Duodenal mucosa (tissue), 2 donors: Measurements from ENCODE around the gene INAFM1.
"Not testable (repeated sequence)": the region's sequence is repeated elsewhere in the genome, so short reads cannot be mapped to it uniquely, and the experiment has no call there.

Experiments
- H3K27ac ChIP-seq: one replicate; pipeline ENCODE4 v1.7.0; 2013; ENCODE audit warnings: low read depth, low read length
- H3K27me3 ChIP-seq, 2 donors: one replicate each; pipeline ENCODE4 v1.7.0; 2013; ENCODE audit warnings: low read length in 2 of 2, control low read depth in 1 of 2; ENCODE audit not compliant: insufficient read depth in 2 of 2, control insufficient read depth in 1 of 2
- H3K36me3 ChIP-seq, 2 donors: one replicate each; pipeline ENCODE4 v1.7.0; 2013; ENCODE audit warnings: low read length in 2 of 2, control low read depth in 1 of 2; ENCODE audit not compliant: insufficient read depth in 2 of 2, control insufficient read depth in 1 of 2
- H3K4me1 ChIP-seq, 2 donors: one replicate each; pipeline ENCODE4 v1.7.0; 2013; ENCODE audit warnings: low read length in 2 of 2, control low read depth in 1 of 2; ENCODE audit not compliant: insufficient read depth in 2 of 2, control insufficient read depth in 1 of 2
- H3K4me3 ChIP-seq, 2 donors: one replicate each; pipeline ENCODE4 v1.7.0; 2013; ENCODE audit warnings: low read length in 2 of 2, low read depth in 1 of 2
- H3K9ac ChIP-seq, 2 donors: one replicate each; pipeline ENCODE4 v1.7.0; 2013; ENCODE audit warnings: low read length in 2 of 2, low read depth in 1 of 2
- H3K9me3 ChIP-seq, 2 donors: one replicate each; pipeline ENCODE4 v1.7.0; 2013; ENCODE audit warnings: low read length in 2 of 2, control low read depth in 1 of 2; ENCODE audit not compliant: control insufficient read depth in 1 of 2

INAFM1 gene

DNA sequence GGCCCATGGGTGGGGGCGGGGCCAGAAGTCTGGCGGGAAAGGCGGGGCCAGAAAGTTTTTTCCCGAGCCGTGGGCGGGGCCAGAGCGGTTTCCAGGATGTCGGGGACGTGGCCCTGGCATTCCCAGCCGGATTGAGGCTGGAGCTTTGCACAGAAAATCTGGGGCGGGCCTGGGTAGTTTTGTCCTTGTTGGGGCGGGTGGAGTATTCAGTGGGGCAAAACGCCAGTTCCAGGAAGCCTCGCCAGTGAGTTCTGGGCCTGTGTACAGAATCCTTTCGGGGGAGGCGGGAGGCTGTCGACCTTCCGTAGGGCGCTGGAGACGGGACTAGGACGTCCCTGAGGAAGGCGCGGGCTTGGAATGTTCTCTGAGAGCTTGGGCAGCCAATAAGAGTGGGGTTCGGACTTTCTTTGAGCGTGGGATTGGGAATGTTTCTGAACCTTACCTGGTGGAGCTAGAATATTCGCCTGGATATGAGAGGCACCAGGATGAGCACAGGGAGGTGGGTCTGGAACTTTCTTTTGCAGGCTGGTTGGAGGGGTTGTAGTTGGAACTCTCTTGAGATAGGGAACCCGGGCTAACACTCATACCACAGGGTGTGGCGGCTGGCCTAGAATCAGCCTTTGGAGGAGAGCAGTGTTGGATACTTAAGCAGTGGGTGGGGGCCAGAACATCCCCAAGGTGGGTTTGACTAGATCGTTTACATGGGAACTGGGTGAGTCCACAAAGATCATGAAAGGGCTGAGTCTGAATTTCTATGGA lies 17.1 kb upstream of the INAFM1 start:
- H3K36me3 ChIP-seq: peaks cover 14 to 32% of the 10 kb centered on the region in 2 donors
- H3K9me3 ChIP-seq: no peaks in the 10 kb centered on the region
- H3K9ac ChIP-seq: peak overlapping the region; percentile 68 to 84
- H3K4me1 ChIP-seq: peaks cover 17 to 20% of the 10 kb centered on the region in 2 donors
- no peaks in the 10 kb centered on the region for H3K27me3 ChIP-seq
- peak overlapping the region; percentile 82 for H3K27ac ChIP-seq
- peak overlapping the region; percentile 57 to 77 for H3K4me3 ChIP-seq

DNA sequence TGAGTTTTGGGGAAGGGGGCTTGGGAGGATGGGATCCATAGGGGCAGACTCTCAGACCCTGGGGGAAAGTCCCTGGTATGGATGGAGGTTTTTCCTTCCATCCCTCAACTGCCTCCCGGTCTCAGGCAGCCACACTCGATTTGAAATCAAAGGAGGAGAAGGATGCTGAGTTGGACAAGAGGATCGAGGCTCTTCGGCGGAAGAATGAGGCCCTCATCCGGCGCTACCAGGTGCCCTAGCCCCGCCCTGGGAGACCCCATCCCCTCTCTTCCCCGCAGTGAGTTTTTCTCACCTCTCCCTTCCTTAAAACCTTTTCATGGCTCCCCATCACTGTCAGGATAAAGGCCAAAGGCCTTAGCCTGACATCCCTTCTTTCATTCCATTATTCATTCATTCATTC lies 16.3 kb upstream of the INAFM1 start:
- H3K9ac ChIP-seq: peak overlapping the region in 1 of 2 donors; percentile 84
- no peaks in the 10 kb centered on the region for H3K27me3 ChIP-seq
- H3K4me1 ChIP-seq: peaks cover 17 to 20% of the 10 kb centered on the region in 2 donors
- H3K27ac ChIP-seq: no peak overlapping the region
- peaks cover 14 to 39% of the 10 kb centered on the region in 2 donors for H3K36me3 ChIP-seq
- peak overlapping the region; percentile 57 to 77 for H3K4me3 ChIP-seq
- H3K9me3 ChIP-seq: no peaks in the 10 kb centered on the region

DNA sequence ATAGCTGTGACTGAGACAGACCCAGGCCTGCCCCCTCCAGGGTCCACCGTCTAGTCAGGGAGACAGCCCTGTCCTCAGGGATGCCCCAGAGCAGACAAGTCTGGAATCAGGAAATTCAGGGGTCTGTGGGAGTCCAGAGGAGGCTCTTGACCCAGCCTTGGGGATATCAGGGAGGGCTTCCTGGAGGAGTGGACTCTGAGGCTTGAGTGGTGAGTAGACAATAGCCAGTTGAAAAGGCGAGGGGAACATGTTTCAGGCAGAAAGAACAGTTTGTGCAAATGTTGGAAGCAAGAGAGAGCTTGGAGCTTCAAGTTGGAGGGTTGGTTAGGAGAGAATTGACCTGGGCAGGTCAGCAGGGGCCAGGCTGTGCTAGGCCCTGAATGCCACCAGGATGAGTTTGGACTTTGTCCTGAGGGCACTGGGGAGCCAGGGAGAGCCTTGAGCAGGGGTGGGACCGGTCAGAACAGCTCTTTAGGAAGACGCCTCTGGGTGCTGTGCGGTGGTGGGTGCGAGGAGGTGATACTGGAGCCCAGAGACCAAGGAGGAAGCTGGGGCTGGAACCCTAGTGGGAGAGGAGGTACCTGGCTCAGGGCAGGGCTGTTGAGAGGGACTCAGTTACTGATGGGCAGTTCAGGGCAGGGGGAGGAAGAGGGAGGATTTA lies 15.7 kb upstream of the INAFM1 start:
- Histone ChIP-seq H3K36me3 (peaks cover 14 to 39% of the 10 kb centered on the region in 2 donors), H3K27me3 (no peaks in the 10 kb centered on the region), H3K9me3 (no peaks in the 10 kb centered on the region), H3K4me3 (no peak overlapping the region), H3K4me1 (peaks cover 17 to 20% of the 10 kb centered on the region in 2 donors), H3K9ac (no peak overlapping the region), H3K27ac (no peak overlapping the region)

DNA sequence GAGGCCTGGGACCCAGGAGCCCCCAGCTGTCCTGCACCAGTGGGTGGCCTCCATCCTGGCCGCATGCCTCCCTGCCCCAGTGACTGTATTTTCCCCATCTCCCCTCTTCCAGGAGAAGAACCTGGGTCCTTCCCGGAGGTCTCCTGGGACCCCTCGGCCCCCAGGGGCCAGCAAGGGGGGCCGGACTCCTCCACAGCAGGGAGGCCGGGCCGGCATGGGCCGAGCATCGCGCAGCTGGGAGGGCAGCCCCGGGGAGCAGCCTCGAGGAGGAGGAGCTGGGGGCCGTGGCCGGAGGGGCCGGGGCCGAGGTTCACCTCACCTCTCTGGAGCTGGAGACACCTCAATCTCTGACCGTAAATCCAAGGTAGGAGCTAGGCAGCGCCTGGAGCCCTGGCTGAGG lies 14.2 kb upstream of the INAFM1 start:
- H3K36me3 ChIP-seq: peaks cover 17 to 52% of the 10 kb centered on the region in 2 donors
- no peak overlapping the region for H3K4me3 ChIP-seq
- peaks cover 17 to 20% of the 10 kb centered on the region in 2 donors for H3K4me1 ChIP-seq
- no peak overlapping the region for H3K9ac ChIP-seq
- no peak overlapping the region for H3K27ac ChIP-seq
- no peaks in the 10 kb centered on the region for H3K27me3 ChIP-seq
- H3K9me3 ChIP-seq: no peaks in the 10 kb centered on the region

DNA sequence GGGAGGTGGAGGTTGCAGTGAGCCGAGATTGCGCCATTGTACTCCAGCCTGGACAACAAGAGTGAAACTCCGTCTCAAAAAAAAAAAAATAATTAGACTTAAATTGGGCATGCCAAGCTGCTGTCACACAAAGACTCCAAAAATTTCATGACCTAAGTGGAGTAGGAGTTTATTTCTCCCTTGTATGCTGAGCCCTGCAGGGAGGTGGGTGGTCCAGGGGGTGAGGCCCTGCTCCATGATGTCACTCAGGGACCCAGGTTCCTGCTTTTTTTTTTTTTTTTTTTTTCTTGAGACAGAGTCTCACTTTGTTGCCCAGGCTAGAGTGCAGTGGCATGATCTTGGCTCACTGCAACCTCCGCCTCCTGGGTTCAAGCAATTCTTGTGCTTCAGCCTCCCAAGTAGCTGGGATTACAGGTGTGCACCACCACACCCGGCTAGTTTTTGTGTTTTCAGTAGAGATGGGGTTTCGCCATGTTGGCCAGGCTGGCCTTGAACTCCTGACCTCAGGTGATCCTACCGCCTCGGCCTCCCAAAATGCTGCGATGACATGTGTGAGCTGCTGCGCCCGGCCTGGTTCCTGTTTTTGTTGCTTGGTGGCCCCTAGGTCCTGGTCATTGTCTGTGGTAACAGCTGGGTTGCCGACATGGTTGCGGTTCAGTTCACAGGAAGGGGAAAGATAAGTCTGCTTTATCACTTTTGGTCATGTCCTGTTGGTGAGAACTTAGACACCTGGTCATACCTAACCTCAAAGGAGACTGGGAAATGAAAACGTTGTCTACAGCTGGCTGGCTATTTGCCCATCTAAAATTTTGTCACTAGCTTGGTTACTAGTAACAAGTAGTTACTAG lies 12.5 kb upstream of the INAFM1 start:
- not testable (repeated sequence) for H3K9ac ChIP-seq, H3K27ac ChIP-seq, H3K9me3 ChIP-seq, H3K4me3 ChIP-seq, H3K27me3 ChIP-seq
- H3K4me1 ChIP-seq: peaks cover 17 to 20% of the 10 kb centered on the region in 2 donors
- peaks cover 17 to 63% of the 10 kb centered on the region in 2 donors for H3K36me3 ChIP-seq

DNA sequence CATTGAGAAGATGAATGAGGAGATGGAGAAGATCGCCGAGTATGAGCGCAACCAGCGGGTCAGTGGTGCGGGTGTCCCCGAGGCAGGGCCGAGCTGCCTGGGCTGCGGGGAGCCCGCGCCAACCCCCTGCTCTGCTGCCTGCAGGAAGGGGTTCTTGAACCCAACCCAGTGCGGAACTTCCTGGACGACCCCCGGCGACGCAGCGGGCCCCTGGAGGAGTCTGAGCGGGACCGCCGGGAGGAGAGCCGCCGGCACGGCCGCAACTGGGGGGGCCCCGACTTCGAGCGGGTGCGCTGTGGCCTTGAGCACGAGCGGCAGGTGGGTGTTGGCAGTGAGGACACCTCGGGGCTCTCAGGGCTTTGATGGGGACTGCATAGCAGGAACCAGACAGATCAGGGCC lies 10.1 kb upstream of the INAFM1 start:
- H3K4me1 ChIP-seq: no peaks in the 10 kb centered on the region
- no peaks in the 10 kb centered on the region for H3K9me3 ChIP-seq
- H3K9ac ChIP-seq: no peak overlapping the region
- peaks cover 11 to 61% of the 10 kb centered on the region in 2 donors for H3K36me3 ChIP-seq
- no peak overlapping the region for H3K27ac ChIP-seq
- H3K4me3 ChIP-seq: no peak overlapping the region
- H3K27me3 ChIP-seq: no peaks in the 10 kb centered on the region

DNA sequence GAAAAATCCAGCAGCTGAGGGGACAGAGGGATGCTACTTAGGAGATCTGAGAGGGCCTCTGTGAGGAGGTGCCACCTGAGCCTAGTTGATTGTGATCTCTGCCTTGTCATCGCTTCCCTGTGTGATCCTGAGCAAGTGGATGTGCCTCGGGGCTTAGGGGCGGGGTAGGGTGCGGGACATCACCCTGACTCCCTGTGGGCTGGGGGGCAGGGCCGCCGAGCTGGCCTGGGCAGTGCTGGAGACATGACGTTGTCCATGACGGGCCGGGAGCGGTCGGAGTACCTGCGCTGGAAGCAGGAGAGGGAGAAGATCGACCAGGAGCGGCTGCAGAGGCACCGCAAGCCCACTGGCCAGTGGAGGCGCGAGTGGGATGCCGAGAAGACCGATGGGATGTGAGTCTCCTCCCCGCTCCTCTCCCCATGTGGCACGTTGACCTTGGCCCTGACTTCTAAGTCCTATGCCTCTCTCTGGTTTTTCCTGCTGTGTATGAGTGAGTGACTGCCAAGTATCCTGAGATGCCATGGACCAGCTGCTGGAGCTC lies 8.2 kb upstream of the INAFM1 start:
- Histone ChIP-seq H3K27me3 (no peaks in the 10 kb centered on the region), H3K9me3 (no peaks in the 10 kb centered on the region), H3K36me3 (peaks cover 13 to 60% of the 10 kb centered on the region in 2 donors), H3K27ac (no peak overlapping the region), H3K4me1 (no peaks in the 10 kb centered on the region), H3K4me3 (no peak overlapping the region), H3K9ac (no peak overlapping the region)

DNA sequence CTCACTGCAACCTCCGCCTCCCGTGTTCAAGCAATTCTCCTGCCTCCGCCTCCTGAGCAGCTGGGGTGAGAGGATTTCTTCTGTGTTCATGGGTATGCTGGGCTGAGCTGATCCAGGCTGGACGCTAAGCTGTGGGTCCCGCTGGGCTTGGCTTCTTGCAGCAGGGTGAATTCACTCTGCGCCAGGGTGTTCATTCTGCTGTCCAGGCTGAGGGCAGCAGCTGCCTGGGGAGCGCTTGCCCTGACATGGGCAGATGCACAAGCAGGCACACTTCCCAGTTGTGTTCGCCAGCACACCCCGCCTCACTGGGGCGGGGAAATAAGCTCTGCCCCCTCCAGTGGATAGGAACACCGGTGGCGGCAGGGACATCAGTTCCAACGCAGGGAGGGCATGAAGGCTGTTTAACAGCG lies 7.3 kb upstream of the INAFM1 start:
- peaks cover 13 to 60% of the 10 kb centered on the region in 2 donors for H3K36me3 ChIP-seq
- no peak overlapping the region for H3K4me3 ChIP-seq
- no peak overlapping the region for H3K27ac ChIP-seq

DNA sequence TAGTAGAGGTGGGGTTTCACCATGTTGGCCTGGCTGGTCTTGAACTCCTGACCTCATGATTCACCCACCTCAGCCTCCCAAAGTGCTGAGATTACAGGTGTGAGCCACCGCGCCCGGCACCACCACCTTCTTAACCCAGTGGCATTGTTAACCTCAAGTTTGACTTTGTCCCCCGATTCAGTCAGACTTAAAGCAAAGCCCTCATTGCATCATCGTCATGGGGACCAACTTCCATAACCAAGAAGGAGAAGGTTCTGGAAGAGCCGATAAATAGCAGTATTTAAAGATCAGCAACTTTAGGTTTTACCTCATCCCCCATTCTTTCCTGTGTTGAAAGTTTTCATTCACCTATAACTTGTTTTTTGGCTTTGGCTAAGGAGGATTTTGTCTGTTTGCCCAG lies 6.7 kb upstream of the INAFM1 start:
- H3K9me3 ChIP-seq: no peaks in the 10 kb centered on the region
- no peak overlapping the region for H3K4me3 ChIP-seq
- H3K27me3 ChIP-seq: no peaks in the 10 kb centered on the region
- peaks cover 13 to 54% of the 10 kb centered on the region in 2 donors for H3K36me3 ChIP-seq
- H3K9ac ChIP-seq: no peak overlapping the region
- H3K27ac ChIP-seq: no peak overlapping the region
- H3K4me1 ChIP-seq: peaks cover 4 to 5% of the 10 kb centered on the region in 2 donors

More for the DNA sequence above, 7.3 kb upstream of the INAFM1 start:
- Histone ChIP-seq H3K27me3 (no peaks in the 10 kb centered on the region), H3K9me3 (no peaks in the 10 kb centered on the region), H3K9ac (no peak overlapping the region), H3K4me1 (no peaks in the 10 kb centered on the region)
